Glutamatergic neuron (in vitro differentiated cells): ENCODE measurements around the gene AMPD3. TPM values are rescaled to one million over a fixed set of nuclear protein-coding genes. Genes with fewer than 3 reads are reported as not detected.

Experiments
- DNase-seq: peaks from one replicate; pipeline ENCODE4 v3.0.0; 2022
- H3K27ac Mint-ChIP-seq: one replicate; pipeline ENCODE4 v1.8.0; 2020; ENCODE audit warnings: mild to moderate bottlenecking, mixed read lengths, inconsistent platforms; ENCODE audit not compliant: unreplicated experiment
- H3K27me3 Mint-ChIP-seq: one replicate; pipeline ENCODE4 v1.8.0; 2020; ENCODE audit warnings: mild to moderate bottlenecking, moderate library complexity, mixed read lengths, inconsistent platforms; ENCODE audit not compliant: unreplicated experiment
- H3K36me3 Mint-ChIP-seq: one replicate; pipeline ENCODE4 v1.8.0; 2020; ENCODE audit warnings: mild to moderate bottlenecking, mixed read lengths, inconsistent platforms; ENCODE audit not compliant: unreplicated experiment
- H3K4me1 Mint-ChIP-seq: one replicate; pipeline ENCODE4 v1.8.0; 2020; ENCODE audit warnings: mild to moderate bottlenecking, low read depth, mixed read lengths, inconsistent platforms; ENCODE audit not compliant: unreplicated experiment
- H3K4me3 Mint-ChIP-seq: one replicate; pipeline ENCODE4 v1.8.0; 2020; ENCODE audit warnings: mild to moderate bottlenecking, mixed read lengths, inconsistent platforms; ENCODE audit not compliant: unreplicated experiment
- H3K9me3 Mint-ChIP-seq: one replicate; pipeline ENCODE4 v1.8.0; 2020; ENCODE audit warnings: mild to moderate bottlenecking, moderate library complexity, mixed read lengths, inconsistent platforms; ENCODE audit not compliant: unreplicated experiment
- total RNA-seq: library from RNA; stranded (reverse); fragmentation: NEBNext Ultra II Directional; extraction: Animal tissue kit (Norgen Biotek cat#: 25700); gene quantifications from one replicate; pipeline ENCODE4 v1.2.1, GENCODE V29; 2021; ENCODE audit not compliant: unreplicated experiment
- TF ChIP-seq, protein P1 (sequence below): fragments of 200-600 bp; sonication (generic); IDR thresholded peaks from one replicate; pipeline ENCODE4 v1.5.0; 2021; ENCODE audit not compliant: partially characterized antibody, unreplicated experiment

AMPD3 gene
- total RNA-seq, 1 donor from 2014 or later: 0.44 TPM

DNA sequence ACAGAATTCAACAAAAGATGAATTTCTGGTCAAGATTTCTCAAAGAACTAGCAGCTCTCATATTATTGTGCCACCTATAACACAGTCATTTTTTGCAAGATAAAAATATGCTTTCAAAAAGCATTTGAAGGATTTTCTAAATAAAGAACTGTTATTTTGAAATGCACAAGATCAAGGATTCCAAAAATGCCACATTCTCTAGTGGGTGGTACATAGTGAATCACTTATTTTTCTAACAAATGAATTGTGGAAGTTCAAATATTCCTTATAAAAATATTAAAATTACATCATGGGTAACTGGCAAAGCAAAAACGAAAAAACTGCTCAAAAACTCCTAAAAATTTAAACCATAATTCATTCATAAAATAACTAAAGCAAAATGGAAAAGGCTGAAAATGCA, 83.9 kb downstream of the AMPD3 start:
- Mint-ChIP-seq H3K4me3 (no peak overlapping the region), H3K36me3 (no peaks in the 10 kb centered on the region), H3K4me1 (peaks cover 8% of the 10 kb centered on the region), H3K9me3 (peaks cover 6% of the 10 kb centered on the region), H3K27me3 (no peaks in the 10 kb centered on the region), H3K27ac (no peak overlapping the region)
- DNase-seq: no peak
- TF ChIP-seq, protein P1, sequence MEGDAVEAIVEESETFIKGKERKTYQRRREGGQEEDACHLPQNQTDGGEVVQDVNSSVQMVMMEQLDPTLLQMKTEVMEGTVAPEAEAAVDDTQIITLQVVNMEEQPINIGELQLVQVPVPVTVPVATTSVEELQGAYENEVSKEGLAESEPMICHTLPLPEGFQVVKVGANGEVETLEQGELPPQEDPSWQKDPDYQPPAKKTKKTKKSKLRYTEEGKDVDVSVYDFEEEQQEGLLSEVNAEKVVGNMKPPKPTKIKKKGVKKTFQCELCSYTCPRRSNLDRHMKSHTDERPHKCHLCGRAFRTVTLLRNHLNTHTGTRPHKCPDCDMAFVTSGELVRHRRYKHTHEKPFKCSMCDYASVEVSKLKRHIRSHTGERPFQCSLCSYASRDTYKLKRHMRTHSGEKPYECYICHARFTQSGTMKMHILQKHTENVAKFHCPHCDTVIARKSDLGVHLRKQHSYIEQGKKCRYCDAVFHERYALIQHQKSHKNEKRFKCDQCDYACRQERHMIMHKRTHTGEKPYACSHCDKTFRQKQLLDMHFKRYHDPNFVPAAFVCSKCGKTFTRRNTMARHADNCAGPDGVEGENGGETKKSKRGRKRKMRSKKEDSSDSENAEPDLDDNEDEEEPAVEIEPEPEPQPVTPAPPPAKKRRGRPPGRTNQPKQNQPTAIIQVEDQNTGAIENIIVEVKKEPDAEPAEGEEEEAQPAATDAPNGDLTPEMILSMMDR: no peak

DNA sequence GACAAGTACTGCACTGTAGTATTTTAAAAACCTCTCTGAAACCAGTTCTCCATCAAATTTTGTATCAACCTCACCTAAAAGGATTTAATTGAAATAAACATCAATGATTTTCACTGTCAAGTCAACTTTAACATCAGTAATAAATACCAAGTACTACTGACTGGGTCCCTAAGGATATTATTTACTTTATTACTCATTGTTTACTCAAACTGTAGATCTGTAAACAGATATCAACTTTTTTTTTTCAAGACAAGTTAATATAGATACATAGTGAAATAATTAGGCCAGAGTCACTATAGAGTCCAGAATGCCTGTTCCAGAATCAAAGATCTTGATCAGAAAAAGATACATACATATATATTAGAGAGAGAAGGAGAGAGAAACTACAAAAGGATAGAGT, 84.3 kb downstream of the AMPD3 start:
- TF ChIP-seq, protein P1: no peak
- peaks cover 8% of the 10 kb centered on the region for H3K4me1 Mint-ChIP-seq
- peak overlapping the region; percentile 79 for H3K4me3 Mint-ChIP-seq
- no peak for DNase-seq
- H3K27ac Mint-ChIP-seq: no peak overlapping the region
- no peaks in the 10 kb centered on the region for H3K36me3 Mint-ChIP-seq
- H3K27me3 Mint-ChIP-seq: no peaks in the 10 kb centered on the region
- H3K9me3 Mint-ChIP-seq: peaks cover 6% of the 10 kb centered on the region

DNA sequence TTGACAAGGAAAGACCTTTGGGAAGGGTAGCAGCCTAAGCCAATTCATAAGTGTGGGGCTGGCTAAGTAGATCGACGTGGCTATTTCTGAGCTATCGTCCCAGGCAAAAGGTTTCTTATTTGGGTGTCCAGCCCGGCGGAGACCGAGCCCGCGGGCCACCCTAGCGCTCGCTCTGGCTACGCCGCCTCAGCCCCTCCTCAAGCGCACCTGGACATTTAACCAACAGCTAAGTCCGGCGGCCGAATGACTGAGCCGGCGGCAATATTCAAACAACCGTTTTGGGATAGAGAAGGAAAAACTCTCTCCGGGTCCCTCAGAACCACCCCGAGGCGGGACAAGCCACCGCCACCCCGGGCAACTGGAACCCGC, 85.5 kb downstream of the AMPD3 start:
- peaks cover 6% of the 10 kb centered on the region for H3K9me3 Mint-ChIP-seq
- DNase-seq: no peak
- TF ChIP-seq, protein P1: no peak
- H3K36me3 Mint-ChIP-seq: no peaks in the 10 kb centered on the region
- H3K4me1 Mint-ChIP-seq: peaks cover 8% of the 10 kb centered on the region
- no peaks in the 10 kb centered on the region for H3K27me3 Mint-ChIP-seq
- peak overlapping the region; percentile 43 for H3K27ac Mint-ChIP-seq
- peak overlapping the region; percentile 79 for H3K4me3 Mint-ChIP-seq

DNA sequence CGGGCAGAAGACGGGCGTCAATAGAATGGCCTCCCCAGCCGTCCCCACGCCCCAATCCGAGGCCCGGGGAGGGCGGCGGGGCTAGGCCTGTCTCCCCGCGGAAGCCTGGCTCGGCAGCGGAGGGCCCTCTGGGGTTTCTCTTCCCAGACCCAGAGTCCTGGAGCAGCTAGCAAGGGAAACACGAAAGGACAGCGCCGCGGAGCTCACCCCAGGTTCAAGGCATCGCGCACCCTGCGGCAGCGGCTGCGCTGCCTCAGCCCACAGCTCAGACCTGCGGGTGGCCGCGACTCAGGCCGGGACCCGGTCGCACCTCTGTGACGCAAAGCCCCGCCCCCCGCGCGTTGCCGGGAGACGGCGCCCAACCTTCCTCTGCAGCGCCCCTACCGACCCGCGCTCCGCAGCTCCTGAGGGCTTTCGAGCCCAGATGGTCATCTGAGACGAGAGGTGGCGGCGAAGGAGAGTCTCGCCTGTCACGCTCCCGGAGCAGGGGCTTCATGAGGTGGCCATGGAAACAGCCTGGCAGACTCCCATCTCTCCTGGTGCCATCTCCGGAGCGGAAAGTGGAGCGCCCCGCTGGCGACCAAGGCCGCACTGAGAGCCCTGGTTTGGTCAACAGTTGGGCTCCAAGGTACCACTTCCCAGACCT, 86.0 kb downstream of the AMPD3 start, which contains the start of gene RNF141:
TSS of gene RNF141 (minus strand) at position 273 of the 646 bp plus-strand sequence. CDS start 7,029 bp downstream, outside the sequence.
- TF ChIP-seq, protein P1: peak; percentile 68
- DNase-seq: peak; percentile 100
- H3K9me3 Mint-ChIP-seq: peaks cover 6% of the 10 kb centered on the region

DNA sequence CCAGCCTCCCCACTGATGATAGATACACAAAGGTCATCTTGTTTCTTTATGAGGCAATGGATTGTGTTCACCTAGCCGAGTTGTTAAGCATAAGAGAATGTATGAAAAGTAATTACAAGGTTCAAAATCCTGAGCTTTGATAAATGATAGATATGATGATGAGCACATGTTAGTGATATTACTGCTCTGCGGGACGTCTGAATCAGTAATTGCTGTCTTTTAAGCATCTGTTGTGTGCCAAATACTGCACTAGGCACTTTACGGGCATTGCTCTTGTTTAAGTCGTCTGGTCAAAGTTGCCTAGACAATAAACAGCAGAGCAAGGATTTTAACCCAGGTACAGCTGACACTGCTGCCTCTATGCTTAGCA, 86.5 kb downstream of the AMPD3 start:
- Mint-ChIP-seq H3K4me1 (peaks cover 8% of the 10 kb centered on the region), H3K4me3 (peak overlapping the region; percentile 79)

More for the DNA sequence above, 86.0 kb downstream of the AMPD3 start, which contains the start of gene RNF141:
- H3K36me3 Mint-ChIP-seq: no peaks in the 10 kb centered on the region
- H3K4me3 Mint-ChIP-seq: peak within 1 kb of the TSS; percentile 79
- H3K27me3 Mint-ChIP-seq: no peaks in the 10 kb centered on the region
- H3K4me1 Mint-ChIP-seq: peaks cover 8% of the 10 kb centered on the region
- H3K27ac Mint-ChIP-seq: peak within 1 kb of the TSS; percentile 94

More for the DNA sequence above, 86.5 kb downstream of the AMPD3 start:
- H3K9me3 Mint-ChIP-seq: peaks cover 6% of the 10 kb centered on the region
- DNase-seq: no peak
- TF ChIP-seq, protein P1: no peak
- H3K27me3 Mint-ChIP-seq: no peaks in the 10 kb centered on the region
- no peaks in the 10 kb centered on the region for H3K36me3 Mint-ChIP-seq
- H3K27ac Mint-ChIP-seq: peak overlapping the region; percentile 94
